ENCODE results near the gene TNFAIP8L3. TPM values are rescaled to one million over a fixed set of nuclear protein-coding genes. Genes with fewer than 3 reads are reported as not detected.

TNFAIP8L3 gene
- total RNA-seq, 2 experiments from 2014 or later = not detected

DNA sequence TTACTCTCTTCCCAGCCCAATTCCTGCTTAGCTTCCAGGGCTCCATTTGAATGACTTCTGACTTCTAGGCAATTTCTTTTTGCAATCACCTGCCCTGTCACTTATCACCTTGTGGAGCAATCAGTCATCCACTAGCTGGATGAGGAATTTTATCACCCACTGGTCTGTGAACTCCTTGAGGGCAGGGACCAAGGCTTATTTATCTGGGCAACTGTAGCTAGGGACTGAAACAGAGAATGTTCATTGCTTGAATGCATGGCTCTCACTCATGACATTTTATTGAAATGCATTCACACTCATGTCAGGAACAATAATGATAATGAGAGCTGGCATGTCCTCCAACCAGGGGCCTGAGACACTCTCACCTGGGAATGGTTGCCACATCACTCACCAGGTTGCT is 15.5 kb downstream of the TNFAIP8L3 start:
- no peaks in the 10 kb centered on the region for H3K4me1 ChIP-seq (ENCODE audit: insufficient read depth, low read length)
- no peaks in the 10 kb centered on the region for H3K27me3 ChIP-seq (ENCODE audit: control insufficient read depth in 1 of 2, insufficient read depth in 2 of 2, low read length in 2 of 2)
- TF ChIP-seq CTCF (IDR thresholded peaks at IDR 0.05) = no peak
- peaks cover 0 to 3% of the 10 kb centered on the region in 2 experiments for H3K9me3 ChIP-seq (ENCODE audit: control insufficient read depth in 1 of 2, insufficient read depth in 1 of 2, low read length in 2 of 2)
- DNase-seq = no peak
- Mint-ChIP-seq H3K27me3 (peaks cover 9% of the 10 kb centered on the region), H3K4me3 (peak overlapping the region; percentile 11), H3K9me3 (no peaks in the 10 kb centered on the region), H3K27ac (no peak overlapping the region), H3K4me1 (ENCODE audit: low read depth) (peaks cover 5% of the 10 kb centered on the region), H3K36me3 (ENCODE audit: low read depth) (no peaks in the 10 kb centered on the region)
- no peaks in the 10 kb centered on the region for H3K36me3 ChIP-seq (ENCODE audit: insufficient read depth, low read length)
- CTCF ChIA-PET = no interaction called here
- intact Hi-C loops (cut with DNase I, micrococcal nuclease) = no loop called here
- no peak overlapping the region for H3K4me3 ChIP-seq (ENCODE audit: low read length)
- ATAC-seq (ENCODE audit: poor library complexity) = no peak
- POLR2A ChIA-PET = no interaction called here
- H3K27ac ChIP-seq (ENCODE audit: low read depth in 1 of 2, low read length in 2 of 2) = no peak overlapping the region

GRCh38 chr15:51077221-51078153 is 17.2 kb downstream of the TNFAIP8L3 start:
- ChIA-PET CTCF (no interaction called here), POLR2A (interaction anchor here (0.9 kb wide), 1 partner anchor 170 kb away, joined by 3 read pairs; no protein-coding TSS in a partner anchor)
- intact Hi-C loops (cut with DNase I, micrococcal nuclease) = no loop called here

DNA sequence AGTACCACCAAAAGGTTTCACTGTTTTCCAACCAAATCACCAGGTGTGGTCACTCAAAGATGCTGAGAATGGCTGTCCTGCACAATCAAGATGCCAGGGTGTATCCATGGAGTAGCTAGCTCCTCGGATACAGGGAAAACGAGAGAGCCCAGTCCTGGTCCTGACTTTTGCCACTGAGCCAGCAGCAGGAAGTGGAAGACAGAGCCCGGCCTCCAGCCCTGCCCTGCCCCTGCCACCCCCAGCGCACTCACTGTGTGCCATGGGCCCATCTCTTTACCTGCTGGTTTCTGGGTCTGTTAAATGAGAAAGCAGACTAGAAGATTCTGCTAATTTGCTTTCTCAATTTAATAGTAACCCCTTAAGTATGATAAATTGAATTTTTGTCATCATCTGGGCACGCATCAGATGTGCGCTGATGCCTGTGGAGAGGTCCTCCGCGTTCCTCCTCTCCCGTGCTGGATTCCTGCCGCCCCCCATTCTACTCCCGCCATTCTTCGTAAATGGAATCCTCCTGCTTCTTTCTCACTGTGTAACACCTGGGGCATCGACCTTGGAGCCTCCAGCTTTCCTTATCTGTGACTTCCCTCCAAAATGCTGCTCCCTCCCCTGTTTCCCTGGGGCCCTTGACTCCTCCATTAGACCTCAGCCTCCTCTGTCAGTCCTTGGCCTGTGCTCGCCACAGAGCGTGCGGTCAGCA is 18.0 kb downstream of the TNFAIP8L3 start:
- Mint-ChIP-seq H3K4me3 (no peak overlapping the region), H3K27ac (no peak overlapping the region), H3K27me3 (peaks cover 9% of the 10 kb centered on the region), H3K9me3 (no peaks in the 10 kb centered on the region), H3K36me3 (ENCODE audit: low read depth) (no peaks in the 10 kb centered on the region), H3K4me1 (ENCODE audit: low read depth) (peaks cover 7% of the 10 kb centered on the region)
- H3K9me3 ChIP-seq (ENCODE audit: control insufficient read depth in 1 of 2, insufficient read depth in 1 of 2, low read length in 2 of 2) = peaks cover 0 to 3% of the 10 kb centered on the region in 2 experiments
- no peak for DNase-seq
- ChIA-PET CTCF (no interaction called here), POLR2A (no interaction called here)
- intact Hi-C loops (cut with DNase I, micrococcal nuclease) = no loop called here
- H3K4me3 ChIP-seq (ENCODE audit: low read length) = peak overlapping the region; percentile 40
- ATAC-seq (ENCODE audit: poor library complexity) = no peak
- H3K36me3 ChIP-seq (ENCODE audit: insufficient read depth, low read length) = no peaks in the 10 kb centered on the region
- TF ChIP-seq CTCF (IDR thresholded peaks at IDR 0.05) = no peak
- no peaks in the 10 kb centered on the region for H3K27me3 ChIP-seq (ENCODE audit: control insufficient read depth in 1 of 2, insufficient read depth in 2 of 2, low read length in 2 of 2)
- H3K4me1 ChIP-seq (ENCODE audit: insufficient read depth, low read length) = no peaks in the 10 kb centered on the region
- no peak overlapping the region for H3K27ac ChIP-seq (ENCODE audit: low read depth in 1 of 2, low read length in 2 of 2)

More at GRCh38 chr15:51077221-51078153, 17.2 kb downstream of the TNFAIP8L3 start:
- DNase-seq (peak in 10 of 14 experiments; percentile 3 to 71 (median 48)), ATAC-seq (ENCODE audit: poor library complexity) (peak; percentile 77)
- Mint-ChIP-seq H3K9me3 (no peaks in the 10 kb centered on the region), H3K27ac (peak overlapping the region; percentile 30), H3K4me3 (peak overlapping the region; percentile 57), H3K4me1 (ENCODE audit: low read depth) (peaks cover 5% of the 10 kb centered on the region), H3K27me3 (peaks cover 9% of the 10 kb centered on the region), H3K36me3 (ENCODE audit: low read depth) (no peaks in the 10 kb centered on the region)
- Histone ChIP-seq H3K4me3 (ENCODE audit: low read length) (peak overlapping the region; percentile 40), H3K27ac (ENCODE audit: low read depth in 1 of 2, low read length in 2 of 2) (no peak overlapping the region), H3K4me1 (ENCODE audit: insufficient read depth, low read length) (no peaks in the 10 kb centered on the region), H3K9me3 (ENCODE audit: control insufficient read depth in 1 of 2, insufficient read depth in 1 of 2, low read length in 2 of 2) (peaks cover 0 to 3% of the 10 kb centered on the region in 2 experiments), H3K36me3 (ENCODE audit: insufficient read depth, low read length) (no peaks in the 10 kb centered on the region), H3K27me3 (ENCODE audit: control insufficient read depth in 1 of 2, insufficient read depth in 2 of 2, low read length in 2 of 2) (no peaks in the 10 kb centered on the region)
- TF ChIP-seq CTCF (IDR thresholded peaks at IDR 0.05) = no peak

Measured in CD4-positive, alpha-beta T cell (primary cell).